HEK293 (cell line): Measurements from ENCODE around the gene TEAD4.

ENCODE experiments used
- CTCF ChIA-PET: fragments of 350-600 bp; formaldehyde crosslinking; extraction: SDS; loops from one replicate; lab custom pipeline; 2021; ENCODE audit warnings: antibody characterized with exemption; lab: Yijun Ruan, JAX
- POLR2A ChIA-PET: fragments of 300-600 bp; formaldehyde crosslinking; extraction: SDS; loops from one replicate; lab custom pipeline; 2020; ENCODE audit warnings: antibody characterized with exemption, inconsistent platforms; lab: Yijun Ruan, JAX
- H3K27ac ChIP-seq: fragments of 200-500 bp; sonication (Bioruptor generic); 2 replicates; pipeline ENCODE4 v1.5.1; 2014; ENCODE audit warnings: low read depth, low read length, control low read depth, inconsistent platforms; ENCODE audit errors: extremely low read depth
- H3K36me3 ChIP-seq, 2 experiments: fragments of 200-500 bp in 1 of 2; sonication (Bioruptor generic) in 1 of 2; 1 replicate in 1 of 2; 2 replicates in 1 of 2; pipeline ENCODE4 v1.5.1; 2014 to 2017; ENCODE audit warnings: inconsistent platforms in 2 of 2, low read length in 2 of 2; ENCODE audit not compliant: control insufficient read depth in 2 of 2, insufficient read depth in 1 of 2
- H3K4me1 ChIP-seq: fragments of 200-500 bp; sonication (Bioruptor generic); 2 replicates; pipeline ENCODE4 v1.5.1; 2014; ENCODE audit warnings: mild to moderate bottlenecking, low read length, inconsistent platforms; ENCODE audit not compliant: control insufficient read depth, insufficient read depth
- H3K4me3 ChIP-seq: 2 replicates; pipeline ENCODE4 v1.5.1; 2011; ENCODE audit warnings: low read depth, mild to moderate bottlenecking, control low read depth, low read length, moderate library complexity
- H3K9me3 ChIP-seq: fragments of 200-500 bp; sonication (Bioruptor generic); 2 replicates; pipeline ENCODE4 v1.5.1; 2014; ENCODE audit warnings: low read depth, low read length, inconsistent platforms; ENCODE audit not compliant: control insufficient read depth, insufficient read depth
- HOXC10 ChIP-seq: sonication (generic); formaldehyde crosslinking; IDR thresholded peaks from 2 replicates; pipeline ENCODE4 v1.8.1; 2023; ENCODE audit warnings: mild to moderate bottlenecking, missing genetic modification reagents
- KLF1 ChIP-seq: fragments of 450-650 bp; formaldehyde crosslinking; IDR thresholded peaks from 2 replicates; pipeline ENCODE4 v1.5.1; 2016; ENCODE audit warnings: missing biosample characterization, missing genetic modification characterization
- KLF8 ChIP-seq: fragments of 450-650 bp; formaldehyde crosslinking; IDR thresholded peaks from 2 replicates; pipeline ENCODE4 v1.5.1; 2016; ENCODE audit warnings: missing biosample characterization, missing genetic modification characterization
- SETDB1 ChIP-seq: IDR thresholded peaks from one replicate; pipeline ENCODE4 v1.6.1; 2017; ENCODE audit warnings: mild to moderate bottlenecking, low read length, moderate library complexity, mixed read lengths; ENCODE audit not compliant: insufficient read length
- ZNF132 ChIP-seq: fragments of 450-650 bp; formaldehyde crosslinking; IDR thresholded peaks from 2 replicates; pipeline ENCODE4 v1.5.1; 2017; ENCODE audit warnings: missing biosample characterization, missing genetic modification characterization, borderline replicate concordance
- ZNF169 ChIP-seq: fragments of 450-650 bp; formaldehyde crosslinking; IDR thresholded peaks from 2 replicates; pipeline ENCODE4 v1.5.1; 2016; ENCODE audit warnings: missing biosample characterization, missing genetic modification characterization
- ZNF292 ChIP-seq: fragments of 450-650 bp; formaldehyde crosslinking; IDR thresholded peaks from 2 replicates; pipeline ENCODE4 v1.5.1; 2016; ENCODE audit warnings: low read depth, missing biosample characterization, missing genetic modification characterization, borderline replicate concordance
- ZNF426 ChIP-seq: fragments of 450-650 bp; formaldehyde crosslinking; IDR thresholded peaks from 2 replicates; pipeline ENCODE4 v1.5.1; 2017; ENCODE audit warnings: missing biosample characterization, missing genetic modification characterization, mild to moderate bottlenecking, inconsistent platforms, moderate library complexity
- ZNF548 ChIP-seq: fragments of 450-650 bp; formaldehyde crosslinking; IDR thresholded peaks from 2 replicates; pipeline ENCODE4 v1.5.1; 2016; ENCODE audit warnings: missing biosample characterization, missing genetic modification characterization
- ZNF610 ChIP-seq: fragments of 450-650 bp; formaldehyde crosslinking; IDR thresholded peaks from 2 replicates; pipeline ENCODE4 v1.5.1; 2016; ENCODE audit warnings: missing biosample characterization, missing genetic modification characterization, borderline replicate concordance
- ZNF654 ChIP-seq: fragments of 450-650 bp; formaldehyde crosslinking; IDR thresholded peaks from 2 replicates; pipeline ENCODE4 v1.5.1; 2016; ENCODE audit warnings: low read depth, missing biosample characterization, missing genetic modification characterization
- ZNF747 ChIP-seq: fragments of 450-650 bp; formaldehyde crosslinking; IDR thresholded peaks from 2 replicates; pipeline ENCODE4 v1.5.1; 2016; ENCODE audit warnings: missing biosample characterization, missing genetic modification characterization
- ZNF76 ChIP-seq: fragments of 450-650 bp; formaldehyde crosslinking; IDR thresholded peaks from 2 replicates; pipeline ENCODE4; 2016; ENCODE audit warnings: low read depth, missing biosample characterization, missing genetic modification characterization, borderline replicate concordance
- ZNF768 ChIP-seq: fragments of 450-650 bp; formaldehyde crosslinking; IDR thresholded peaks from 2 replicates; pipeline ENCODE4 v1.5.1; 2018; ENCODE audit warnings: missing biosample characterization, mild to moderate bottlenecking, missing genetic modification characterization
- TF ChIP-seq, protein P1 (sequence below): fragments of 450-650 bp; formaldehyde crosslinking; IDR thresholded peaks from 2 replicates; pipeline ENCODE4; 2016; ENCODE audit warnings: missing biosample characterization, missing genetic modification characterization
- TF ChIP-seq, protein P2 (sequence below): fragments of 450-650 bp; formaldehyde crosslinking; IDR thresholded peaks from 2 replicates; pipeline ENCODE4 v1.5.1; 2016; ENCODE audit warnings: missing biosample characterization, missing genetic modification characterization
- TF ChIP-seq, protein P3 (sequence below): fragments of 450-650 bp; formaldehyde crosslinking; IDR thresholded peaks from 2 replicates; pipeline ENCODE4 v1.5.1; 2016; ENCODE audit warnings: missing biosample characterization, missing genetic modification characterization
- TF ChIP-seq, protein P4 (sequence below): fragments of 450-650 bp; formaldehyde crosslinking; IDR thresholded peaks from 2 replicates; pipeline ENCODE4 v1.5.1; 2016; ENCODE audit warnings: missing biosample characterization, missing genetic modification characterization, borderline replicate concordance
- TF ChIP-seq, protein P5 (sequence below): fragments of 450-650 bp; formaldehyde crosslinking; IDR thresholded peaks from 2 replicates; pipeline ENCODE4 v1.5.1; 2017; ENCODE audit warnings: missing biosample characterization, missing genetic modification characterization

TEAD4 gene

DNA sequence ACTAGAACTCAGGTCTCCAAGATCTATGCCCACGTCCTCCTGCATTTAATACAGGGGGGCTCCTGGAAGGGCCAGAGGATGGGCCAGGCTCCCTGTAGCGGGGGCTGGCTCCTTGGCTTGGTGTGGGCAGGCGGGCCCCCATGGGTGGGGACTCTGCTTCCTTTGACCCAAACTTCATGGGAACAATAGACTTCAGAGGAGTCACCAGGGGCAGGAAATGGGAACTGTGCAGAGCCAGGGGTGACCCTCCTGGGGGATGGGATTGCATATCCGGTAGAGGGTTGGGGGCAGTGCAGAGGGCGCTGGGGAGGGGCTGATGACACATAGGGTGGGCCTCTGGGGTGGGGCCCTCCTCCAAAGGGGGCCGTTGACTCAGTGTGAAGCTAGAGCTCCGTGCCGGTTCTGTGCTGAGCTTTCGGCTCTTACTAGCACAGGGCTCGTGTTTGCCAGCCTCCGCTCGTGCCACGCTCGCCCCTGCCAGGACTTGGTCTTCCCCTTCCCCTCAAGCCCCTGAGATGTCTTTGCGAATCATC is 4.6 kb downstream of the TEAD4 start:
- Histone ChIP-seq H3K4me3 (no peak overlapping the region), H3K27ac (no peak overlapping the region)
- POLR2A ChIA-PET = interaction anchor here (1.8 kb wide), 1 partner anchor 13 kb away, joined by 5 read pairs; no protein-coding TSS in a partner anchor

DNA sequence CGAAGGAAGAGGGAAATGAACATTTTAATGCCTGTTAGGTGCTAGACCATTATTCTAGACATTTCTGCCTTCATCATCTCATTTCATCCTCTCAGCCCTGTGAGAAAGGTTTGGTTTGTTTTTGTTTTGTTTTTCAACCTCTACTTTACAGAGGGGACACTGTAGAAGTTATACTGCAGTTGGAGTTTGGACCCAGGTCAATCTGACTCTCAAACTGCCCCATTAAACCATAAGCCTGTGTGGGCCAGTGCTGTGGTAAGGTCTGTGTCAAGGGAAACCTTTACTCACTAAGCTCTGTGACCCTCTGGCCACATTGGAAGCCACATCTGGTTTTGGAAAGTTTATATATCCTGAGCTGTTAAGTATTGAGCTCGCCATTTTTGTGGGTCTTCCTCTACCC is 8.5 kb downstream of the TEAD4 start:
- POLR2A ChIA-PET = interaction anchor here (0.8 kb wide), 1 partner anchor 8 kb away, joined by 3 read pairs; the partner anchor contains the start of gene TEAD4

More for the DNA sequence above, 4.6 kb downstream of the TEAD4 start:
- peaks cover 3% of the 10 kb centered on the region; the same call in 1 of the 2 replicates for H3K4me1 ChIP-seq
- peak; percentile 48 for TF ChIP-seq KLF1 (tag by site-specific recombination)
- no peak for TF ChIP-seq KLF8 (tag by site-specific recombination)
- TF ChIP-seq, all 188 proteins: peak for 1
- Histone ChIP-seq H3K36me3 (no peaks in the 10 kb centered on the region; a peak in 1 of 3 replicates), H3K9me3 (no peaks in the 10 kb centered on the region)
- CTCF ChIA-PET = interaction anchor here (0.9 kb wide), 1 partner anchor 160 kb away, joined by 3 read pairs; no protein-coding TSS in a partner anchor

More for the DNA sequence above, 8.5 kb downstream of the TEAD4 start:
- Histone ChIP-seq H3K4me3 (no peak overlapping the region), H3K36me3 (peaks cover 0 to 3% of the 10 kb centered on the region in 2 experiments; a peak in 2 of 3 replicates), H3K4me1 (no peaks in the 10 kb centered on the region), H3K27ac (no peak overlapping the region), H3K9me3 (no peaks in the 10 kb centered on the region)
- TF ChIP-seq, protein P1, sequence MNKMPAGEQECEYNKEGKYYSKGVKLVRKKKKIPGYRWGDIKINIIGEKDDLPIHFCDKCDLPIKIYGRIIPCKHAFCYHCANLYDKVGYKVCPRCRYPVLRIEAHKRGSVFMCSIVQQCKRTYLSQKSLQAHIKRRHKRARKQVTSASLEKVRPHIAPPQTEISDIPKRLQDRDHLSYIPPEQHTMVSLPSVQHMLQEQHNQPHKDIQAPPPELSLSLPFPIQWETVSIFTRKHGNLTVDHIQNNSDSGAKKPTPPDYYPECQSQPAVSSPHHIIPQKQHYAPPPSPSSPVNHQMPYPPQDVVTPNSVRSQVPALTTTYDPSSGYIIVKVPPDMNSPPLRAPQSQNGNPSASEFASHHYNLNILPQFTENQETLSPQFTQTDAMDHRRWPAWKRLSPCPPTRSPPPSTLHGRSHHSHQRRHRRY (tag by site-specific recombination) = no peak
- TF ChIP-seq ZNF768 (tag by site-specific recombination) (no peak), ZNF654 (tag by site-specific recombination) (no peak), ZNF292 (tag by site-specific recombination) (no peak), ZNF548 (tag by site-specific recombination) (no peak), HOXC10 (CRISPR knock-in tag) (no peak), ZNF76 (tag by site-specific recombination) (no peak), SETDB1 (no peak), ZNF169 (tag by site-specific recombination) (no peak), ZNF747 (no peak), ZNF132 (tag by site-specific recombination) (no peak), ZNF426 (tag by site-specific recombination) (no peak), ZNF610 (tag by site-specific recombination) (no peak)
- TF ChIP-seq, protein P2, sequence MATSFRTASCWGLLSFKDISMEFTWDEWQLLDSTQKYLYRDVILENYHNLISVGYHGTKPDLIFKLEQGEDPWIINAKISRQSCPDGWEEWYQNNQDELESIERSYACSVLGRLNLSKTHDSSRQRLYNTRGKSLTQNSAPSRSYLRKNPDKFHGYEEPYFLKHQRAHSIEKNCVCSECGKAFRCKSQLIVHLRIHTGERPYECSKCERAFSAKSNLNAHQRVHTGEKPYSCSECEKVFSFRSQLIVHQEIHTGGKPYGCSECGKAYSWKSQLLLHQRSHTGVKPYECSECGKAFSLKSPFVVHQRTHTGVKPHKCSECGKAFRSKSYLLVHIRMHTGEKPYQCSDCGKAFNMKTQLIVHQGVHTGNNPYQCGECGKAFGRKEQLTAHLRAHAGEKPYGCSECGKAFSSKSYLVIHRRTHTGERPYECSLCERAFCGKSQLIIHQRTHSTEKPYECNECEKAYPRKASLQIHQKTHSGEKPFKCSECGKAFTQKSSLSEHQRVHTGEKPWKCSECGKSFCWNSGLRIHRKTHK = no peak
- TF ChIP-seq, protein P3, sequence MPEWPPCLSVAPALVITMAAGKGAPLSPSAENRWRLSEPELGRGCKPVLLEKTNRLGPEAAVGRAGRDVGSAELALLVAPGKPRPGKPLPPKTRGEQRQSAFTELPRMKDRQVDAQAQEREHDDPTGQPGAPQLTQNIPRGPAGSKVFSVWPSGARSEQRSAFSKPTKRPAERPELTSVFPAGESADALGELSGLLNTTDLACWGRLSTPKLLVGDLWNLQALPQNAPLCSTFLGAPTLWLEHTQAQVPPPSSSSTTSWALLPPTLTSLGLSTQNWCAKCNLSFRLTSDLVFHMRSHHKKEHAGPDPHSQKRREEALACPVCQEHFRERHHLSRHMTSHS = no peak
- TF ChIP-seq, protein P4, sequence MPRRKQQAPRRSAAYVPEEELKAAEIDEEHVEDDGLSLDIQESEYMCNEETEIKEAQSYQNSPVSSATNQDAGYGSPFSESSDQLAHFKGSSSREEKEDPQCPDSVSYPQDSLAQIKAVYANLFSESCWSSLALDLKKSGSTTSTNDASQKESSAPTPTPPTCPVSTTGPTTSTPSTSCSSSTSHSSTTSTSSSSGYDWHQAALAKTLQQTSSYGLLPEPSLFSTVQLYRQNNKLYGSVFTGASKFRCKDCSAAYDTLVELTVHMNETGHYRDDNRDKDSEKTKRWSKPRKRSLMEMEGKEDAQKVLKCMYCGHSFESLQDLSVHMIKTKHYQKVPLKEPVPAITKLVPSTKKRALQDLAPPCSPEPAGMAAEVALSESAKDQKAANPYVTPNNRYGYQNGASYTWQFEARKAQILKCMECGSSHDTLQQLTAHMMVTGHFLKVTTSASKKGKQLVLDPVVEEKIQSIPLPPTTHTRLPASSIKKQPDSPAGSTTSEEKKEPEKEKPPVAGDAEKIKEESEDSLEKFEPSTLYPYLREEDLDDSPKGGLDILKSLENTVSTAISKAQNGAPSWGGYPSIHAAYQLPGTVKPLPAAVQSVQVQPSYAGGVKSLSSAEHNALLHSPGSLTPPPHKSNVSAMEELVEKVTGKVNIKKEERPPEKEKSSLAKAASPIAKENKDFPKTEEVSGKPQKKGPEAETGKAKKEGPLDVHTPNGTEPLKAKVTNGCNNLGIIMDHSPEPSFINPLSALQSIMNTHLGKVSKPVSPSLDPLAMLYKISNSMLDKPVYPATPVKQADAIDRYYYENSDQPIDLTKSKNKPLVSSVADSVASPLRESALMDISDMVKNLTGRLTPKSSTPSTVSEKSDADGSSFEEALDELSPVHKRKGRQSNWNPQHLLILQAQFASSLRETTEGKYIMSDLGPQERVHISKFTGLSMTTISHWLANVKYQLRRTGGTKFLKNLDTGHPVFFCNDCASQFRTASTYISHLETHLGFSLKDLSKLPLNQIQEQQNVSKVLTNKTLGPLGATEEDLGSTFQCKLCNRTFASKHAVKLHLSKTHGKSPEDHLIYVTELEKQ (tag by site-specific recombination) = no peak
- TF ChIP-seq, protein P5, sequence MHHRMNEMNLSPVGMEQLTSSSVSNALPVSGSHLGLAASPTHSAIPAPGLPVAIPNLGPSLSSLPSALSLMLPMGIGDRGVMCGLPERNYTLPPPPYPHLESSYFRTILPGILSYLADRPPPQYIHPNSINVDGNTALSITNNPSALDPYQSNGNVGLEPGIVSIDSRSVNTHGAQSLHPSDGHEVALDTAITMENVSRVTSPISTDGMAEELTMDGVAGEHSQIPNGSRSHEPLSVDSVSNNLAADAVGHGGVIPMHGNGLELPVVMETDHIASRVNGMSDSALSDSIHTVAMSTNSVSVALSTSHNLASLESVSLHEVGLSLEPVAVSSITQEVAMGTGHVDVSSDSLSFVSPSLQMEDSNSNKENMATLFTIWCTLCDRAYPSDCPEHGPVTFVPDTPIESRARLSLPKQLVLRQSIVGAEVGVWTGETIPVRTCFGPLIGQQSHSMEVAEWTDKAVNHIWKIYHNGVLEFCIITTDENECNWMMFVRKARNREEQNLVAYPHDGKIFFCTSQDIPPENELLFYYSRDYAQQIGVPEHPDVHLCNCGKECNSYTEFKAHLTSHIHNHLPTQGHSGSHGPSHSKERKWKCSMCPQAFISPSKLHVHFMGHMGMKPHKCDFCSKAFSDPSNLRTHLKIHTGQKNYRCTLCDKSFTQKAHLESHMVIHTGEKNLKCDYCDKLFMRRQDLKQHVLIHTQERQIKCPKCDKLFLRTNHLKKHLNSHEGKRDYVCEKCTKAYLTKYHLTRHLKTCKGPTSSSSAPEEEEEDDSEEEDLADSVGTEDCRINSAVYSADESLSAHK = no peak
- CTCF ChIA-PET = interaction anchor here (0.6 to 1.2 kb wide), 2 partner anchors 67 to 234 kb away, joined by 3 to 4 read pairs; no protein-coding TSS in a partner anchor
